Daoy (cell line): ENCODE measurements around the gene LYPD6B. TPM values are rescaled to one million over a fixed set of nuclear protein-coding genes. Genes with fewer than 3 reads are reported as not detected.
A peak's percentile ranks its signal among the peaks of the same experiment; 100 is the strongest.

ENCODE experiments used
- DNase-seq: peaks from one replicate; pipeline ENCODE4 v3.0.0-alpha.2; 2015; ENCODE audit warnings: low read depth
- total RNA-seq: library from RNA; depleted of rRNA; stranded (reverse); fragments of >200 nt; shearing (Covaris generic); gene quantifications from 2 replicates; pipeline ENCODE4 v1.2.3, GENCODE V29; 2014

Gene LYPD6B
- total RNA-seq, 1 experiment from 2014 or later = 10.2 TPM

- no peak for DNase-seq
Measured at GRCh38 chr2:149012545-149012944, 26.0 kb upstream of the LYPD6B start.

DNA sequence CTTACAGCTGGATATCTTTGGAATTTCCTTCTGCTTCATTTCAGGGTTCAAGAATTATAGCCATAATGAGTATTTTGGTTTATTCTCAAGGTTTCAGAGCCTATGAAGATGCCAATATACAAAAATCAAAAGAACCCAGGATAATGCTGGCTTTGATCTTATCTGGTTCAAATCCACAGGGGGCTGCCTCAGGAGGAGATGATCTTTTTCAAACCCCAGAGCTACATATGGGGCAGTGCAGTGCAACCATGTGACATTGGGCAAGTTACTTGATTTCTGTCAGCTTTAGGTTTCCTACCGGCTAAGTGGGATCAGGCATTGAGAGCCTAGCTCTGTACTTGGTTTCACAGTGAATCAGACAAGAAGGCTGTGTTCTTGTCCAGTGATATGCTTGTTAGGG, 23.0 kb upstream of the LYPD6B start:
- no peak for DNase-seq

DNA sequence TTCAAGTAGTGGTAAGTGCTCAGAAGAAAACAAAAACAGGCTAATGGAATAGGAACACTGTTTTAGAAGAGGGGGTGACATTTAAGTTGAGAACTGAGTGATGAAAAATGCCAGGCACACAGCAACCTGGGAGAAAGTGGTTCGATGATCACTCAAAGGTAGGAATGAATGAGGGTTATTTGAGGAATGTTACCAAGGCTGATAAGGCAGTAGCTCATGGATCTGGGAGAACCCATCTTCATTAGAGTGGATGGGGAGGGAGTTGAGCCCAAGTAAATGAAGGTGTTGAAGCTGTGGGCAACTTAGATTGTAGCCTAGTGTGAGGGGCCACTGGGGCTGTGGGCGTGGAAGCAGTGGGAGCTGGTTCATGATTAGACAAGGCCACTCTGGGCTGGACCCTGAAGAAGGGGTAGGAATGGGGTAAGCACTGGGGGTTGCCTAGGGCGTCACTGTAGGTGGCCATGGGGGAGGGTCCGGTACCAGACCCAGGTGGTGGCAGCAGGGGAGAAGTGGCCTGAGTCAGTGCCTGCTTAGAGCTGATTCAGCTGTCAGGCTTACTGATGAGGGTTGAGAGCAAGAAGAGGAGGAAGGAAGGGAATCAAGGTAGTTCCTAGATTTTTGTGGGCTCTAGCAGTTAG, 22.5 kb upstream of the LYPD6B start:
- DNase-seq = no peak

GRCh38 chr2:149017116-149017985, 21.1 kb upstream of the LYPD6B start:
- DNase-seq = peak; percentile 73

- no peak for DNase-seq
Measured at GRCh38 chr2:149018981-149019380, 19.5 kb upstream of the LYPD6B start.

- no peak for DNase-seq
Measured at GRCh38 chr2:149019768-149020167, 18.7 kb upstream of the LYPD6B start.

DNA sequence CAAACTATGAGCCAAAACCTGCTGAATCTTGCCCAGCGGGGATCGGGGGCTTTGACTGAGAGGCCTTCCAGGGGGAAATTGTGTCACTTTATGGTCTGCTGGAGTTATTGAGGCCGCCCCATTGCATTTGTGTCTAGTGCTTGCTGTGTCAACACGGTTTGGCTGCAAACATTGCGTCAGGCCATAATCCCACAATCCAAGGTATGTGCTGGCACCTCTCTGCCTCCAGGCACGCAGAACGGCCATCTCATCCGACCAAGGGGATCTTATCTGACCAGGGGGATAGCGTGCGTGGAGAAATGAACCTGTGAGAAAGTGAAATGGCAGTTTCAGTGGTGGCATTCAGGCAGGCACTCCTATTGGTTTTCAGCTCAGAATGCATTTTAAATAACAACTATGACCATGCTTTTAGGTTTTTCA, 18.1 kb upstream of the LYPD6B start:
- DNase-seq = peak; percentile 19

GRCh38 chr2:149021271-149021719, 17.2 kb upstream of the LYPD6B start:
- no peak for DNase-seq

DNA sequence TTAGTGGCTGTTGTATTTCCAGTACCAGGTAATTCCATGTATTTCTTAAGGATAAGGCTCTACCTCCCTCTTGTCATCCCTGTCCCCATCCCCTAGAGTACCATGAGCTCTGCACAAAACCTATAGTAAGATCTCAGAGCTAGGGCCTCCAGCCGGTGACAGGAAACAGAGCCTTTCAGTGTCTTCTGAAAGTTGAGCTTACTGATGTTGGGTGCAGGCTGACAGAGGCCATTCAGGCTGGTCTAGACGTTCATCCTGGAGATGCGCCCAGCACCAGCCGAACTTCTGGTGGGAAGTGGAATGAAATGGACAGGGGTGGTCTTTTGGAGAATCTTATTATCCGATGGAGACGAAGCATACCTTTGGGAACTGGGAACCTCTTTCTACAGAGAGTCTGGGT, 16.7 kb upstream of the LYPD6B start:
- DNase-seq = no peak

DNA sequence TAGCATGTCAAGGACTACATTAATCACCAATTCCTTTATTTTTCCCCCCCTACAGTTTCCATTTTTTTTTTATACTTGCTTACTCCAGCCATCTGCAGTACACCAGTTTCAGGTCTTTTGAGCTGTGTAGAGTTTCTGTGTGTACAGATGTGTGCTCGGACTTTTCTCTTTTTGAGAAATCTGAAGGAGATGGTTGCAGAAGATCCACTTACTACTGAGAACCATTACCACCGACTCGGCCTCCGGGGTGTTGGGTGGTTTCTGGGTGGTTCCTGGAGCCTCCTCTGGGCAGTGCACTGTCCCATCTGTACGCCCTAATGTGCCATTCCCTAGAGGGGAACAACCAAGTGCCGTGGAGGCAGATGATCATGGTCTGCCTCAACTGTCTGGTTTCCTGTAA, 15.4 kb upstream of the LYPD6B start:
- DNase-seq = no peak

GRCh38 chr2:149027590-149028250, 10.8 kb upstream of the LYPD6B start:
- DNase-seq = peak; percentile 31

DNA sequence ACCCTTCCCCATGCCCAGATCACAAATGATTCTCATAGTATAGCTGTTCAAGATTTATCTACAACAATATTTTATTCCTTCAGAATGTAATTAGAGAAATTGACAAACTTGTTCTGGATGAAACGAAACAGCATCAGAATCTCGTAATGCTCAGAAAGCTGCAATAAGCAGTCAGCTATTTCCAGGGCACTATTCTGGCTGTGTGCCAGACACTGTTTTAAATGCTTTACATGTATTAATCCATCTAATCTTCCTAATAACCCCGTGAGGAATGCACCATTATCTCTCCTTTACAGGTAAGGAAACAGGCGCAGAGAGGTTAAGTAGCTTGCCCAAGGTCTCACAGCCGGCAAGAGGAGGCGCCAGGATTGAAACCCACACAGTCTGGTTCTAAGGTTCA, 10.1 kb upstream of the LYPD6B start:
- no peak for DNase-seq

GRCh38 chr2:149028891-149029290, 9.6 kb upstream of the LYPD6B start:
- DNase-seq = no peak

DNA sequence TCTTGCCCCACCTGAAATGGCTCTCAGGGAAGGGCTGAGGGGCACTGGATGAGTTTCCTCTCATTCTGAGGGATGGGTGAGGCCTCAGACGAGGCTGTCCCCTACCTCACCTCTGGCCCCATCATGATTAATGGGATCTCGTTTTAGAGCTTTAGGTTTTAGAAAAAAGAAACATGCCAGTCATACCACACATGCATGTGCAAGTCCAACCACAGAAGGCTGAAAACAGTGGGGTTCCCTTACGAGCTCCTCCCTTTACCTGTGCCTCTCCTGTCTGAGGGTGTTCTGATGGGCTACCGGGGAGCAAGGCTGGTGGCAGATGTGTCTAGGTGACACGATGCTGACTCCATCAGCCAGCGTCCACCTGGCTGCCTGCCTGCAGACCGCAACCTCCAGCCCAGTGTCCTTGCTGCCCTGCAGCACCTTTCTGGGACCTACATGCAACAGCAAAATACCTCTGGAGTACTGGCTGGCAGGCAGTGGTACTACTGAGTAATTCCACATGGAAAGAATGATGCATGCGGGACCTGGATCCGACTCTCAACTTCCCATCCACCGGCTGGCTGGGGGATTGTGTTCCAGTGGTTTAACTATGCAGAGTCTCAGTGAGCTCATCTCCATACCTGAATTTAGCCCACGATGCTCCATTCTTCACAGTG, 9.1 kb upstream of the LYPD6B start:
- no peak for DNase-seq

DNA sequence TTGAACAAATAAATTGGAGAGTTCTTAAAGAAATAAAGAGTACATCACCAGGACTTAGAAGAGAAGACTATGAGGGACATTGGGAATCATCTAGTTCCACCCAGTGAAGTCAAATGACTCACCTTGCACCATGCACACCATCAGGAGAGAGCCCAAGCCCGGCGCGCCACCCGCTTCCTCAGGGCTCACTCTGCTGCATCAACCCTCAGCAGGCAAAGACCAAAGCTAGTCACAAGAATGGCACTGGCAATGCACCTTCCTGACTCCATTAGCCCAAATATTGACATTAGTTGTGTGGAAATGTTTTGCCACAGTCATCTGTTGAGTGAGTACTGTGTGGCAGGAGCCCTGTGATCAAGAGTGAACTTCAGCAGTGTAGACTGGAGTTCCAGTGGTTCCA, 7.1 kb upstream of the LYPD6B start:
- DNase-seq = no peak

GRCh38 chr2:149033716-149034115, 4.8 kb upstream of the LYPD6B start:
- DNase-seq = no peak

DNA sequence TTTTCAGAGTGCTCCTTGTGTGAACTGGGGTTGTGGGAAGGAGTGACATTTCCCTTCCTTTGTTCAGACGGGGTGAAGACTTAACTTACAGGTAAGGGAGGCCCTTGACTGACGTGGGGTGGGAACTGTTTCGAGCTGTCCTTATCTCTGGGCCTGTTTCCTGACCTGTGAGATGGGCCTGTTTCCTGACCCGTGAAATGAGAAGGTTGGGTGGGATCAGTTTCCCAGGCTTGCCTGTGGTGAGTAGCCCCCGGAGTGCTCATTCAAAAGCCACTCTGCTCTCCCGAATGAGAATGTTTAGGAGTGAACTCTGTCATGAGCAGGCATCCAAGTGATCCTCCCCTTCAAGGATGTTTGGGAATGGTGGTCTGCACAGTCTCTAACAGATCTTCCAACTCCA, 4.1 kb upstream of the LYPD6B start:
- DNase-seq = no peak

- DNase-seq = no peak
Measured at GRCh38 chr2:149036507-149037293, 1.8 kb upstream of the LYPD6B start.

- peak; percentile 46 for DNase-seq
Measured at GRCh38 chr2:149037851-149038250, 648 bp upstream of the LYPD6B start.

GRCh38 chr2:149039213-149039724, 770 bp downstream of the LYPD6B start:
- no peak for DNase-seq

DNA sequence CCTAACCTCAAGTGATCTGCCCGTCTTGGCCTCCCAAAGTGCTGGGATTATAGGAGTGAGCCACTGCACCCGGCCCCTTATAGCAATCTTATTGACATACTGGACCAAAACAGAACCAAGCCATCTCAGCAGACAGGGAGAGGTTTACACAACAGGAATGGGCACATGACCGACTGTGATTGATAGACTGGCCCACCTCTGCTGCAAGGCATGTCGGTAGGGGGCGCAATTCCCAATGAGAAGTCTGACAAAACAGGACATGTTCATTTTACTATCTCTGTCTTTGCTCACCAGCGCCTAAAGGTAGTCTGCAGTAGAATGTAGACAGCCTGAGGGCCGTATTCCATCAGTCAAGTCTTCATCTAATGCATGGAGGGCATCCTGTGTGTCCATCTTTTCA, 2.0 kb downstream of the LYPD6B start:
- peak; percentile 67 for DNase-seq
